HUES64 (cell line): ENCODE results near the gene LCE1F.

Experiments
- H3K27ac ChIP-seq: 2 replicates; pipeline ENCODE4 v1.7.0; 2013; ENCODE audit warnings: low read depth, low read length, inconsistent platforms
- H3K27me3 ChIP-seq: 2 replicates; pipeline ENCODE4 v1.6.1; 2013; ENCODE audit warnings: mild to moderate bottlenecking, low read length; ENCODE audit not compliant: insufficient read depth
- H3K36me3 ChIP-seq: 2 replicates; pipeline ENCODE4 v1.6.1; 2013; ENCODE audit warnings: mild to moderate bottlenecking, low read length; ENCODE audit not compliant: insufficient read depth
- H3K4me1 ChIP-seq: 2 replicates; pipeline ENCODE4 v1.6.1; 2013; ENCODE audit warnings: mild to moderate bottlenecking, low read length, moderate library complexity; ENCODE audit not compliant: insufficient read depth
- H3K4me3 ChIP-seq: 2 replicates; pipeline ENCODE4 v1.5.1; 2013; ENCODE audit warnings: mild to moderate bottlenecking, low read length, moderate library complexity
- H3K9ac ChIP-seq: 2 replicates; pipeline ENCODE4 v1.6.1; 2013; ENCODE audit warnings: mild to moderate bottlenecking, low read depth, low read length
- H3K9me3 ChIP-seq: 2 replicates; pipeline ENCODE4 v1.6.1; 2013; ENCODE audit warnings: low read depth, low read length; ENCODE audit not compliant: insufficient read depth

LCE1F gene

DNA sequence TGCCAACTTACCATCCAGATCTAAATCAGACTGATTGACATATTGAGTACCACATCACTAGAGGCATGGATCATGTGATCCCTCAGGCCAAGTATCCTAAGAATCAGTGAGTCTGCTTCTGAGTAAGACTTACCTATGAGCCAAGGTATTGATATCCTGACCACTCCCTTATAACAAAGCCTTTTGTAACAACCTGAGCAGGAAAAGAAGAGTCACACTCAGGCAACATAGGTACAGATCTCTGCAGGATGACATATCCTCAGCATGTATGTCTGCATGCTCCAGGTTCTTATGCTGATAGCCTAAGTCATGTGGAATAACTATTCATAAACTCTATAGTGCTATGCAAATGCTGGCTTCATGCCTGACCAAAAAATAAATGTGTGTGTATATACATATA lies 50.0 kb downstream of the LCE1F start:
- H3K27ac ChIP-seq = no peak overlapping the region
- no peaks in the 10 kb centered on the region for H3K36me3 ChIP-seq
- H3K9ac ChIP-seq = no peak overlapping the region
- H3K9me3 ChIP-seq = peaks cover 92% of the 10 kb centered on the region
- H3K4me3 ChIP-seq = no peak overlapping the region
- H3K27me3 ChIP-seq = no peaks in the 10 kb centered on the region
- no peaks in the 10 kb centered on the region for H3K4me1 ChIP-seq
